EH (cell line): ENCODE data around the gene PDZD2.
"Not testable (repeated sequence)": the region's sequence is repeated elsewhere in the genome, so short reads cannot be mapped to it uniquely, and the experiment has no call there.

Source experiments
- DNase-seq: peaks from one replicate; pipeline ENCODE4 v3.0.0-alpha.2; 2015; ENCODE audit warnings: low read depth

Gene PDZD2

GRCh38 chr5:31770132-31770720 lies 131.3 kb downstream of the PDZD2 start:
- DNase-seq, result no peak

GRCh38 chr5:31770998-31771397 lies 132.1 kb downstream of the PDZD2 start:
- DNase-seq, result no peak

GRCh38 chr5:31771500-31771899 lies 132.6 kb downstream of the PDZD2 start:
- DNase-seq, result no peak

GRCh38 chr5:31776294-31776693 lies 137.4 kb downstream of the PDZD2 start:
- not testable (repeated sequence) for DNase-seq

- DNase-seq, result no peak
Measured at GRCh38 chr5:31776976-31777651, 138.2 kb downstream of the PDZD2 start.

GRCh38 chr5:31781772-31782171 lies 142.8 kb downstream of the PDZD2 start:
- no peak for DNase-seq

GRCh38 chr5:31783086-31783645 lies 144.2 kb downstream of the PDZD2 start:
- no peak for DNase-seq

- no peak for DNase-seq
Measured at GRCh38 chr5:31783731-31784130, 144.8 kb downstream of the PDZD2 start.

GRCh38 chr5:31786090-31786631 lies 147.2 kb downstream of the PDZD2 start:
- no peak for DNase-seq

- no peak for DNase-seq
Measured at GRCh38 chr5:31794009-31794408, 155.1 kb downstream of the PDZD2 start.

GRCh38 chr5:31798168-31798567 lies 159.2 kb downstream of the PDZD2 start:
- no peak for DNase-seq

GRCh38 chr5:31800351-31800750 lies 161.4 kb downstream of the PDZD2 start:
- no peak for DNase-seq

- no peak for DNase-seq
Measured at GRCh38 chr5:31805785-31806400, 167.0 kb downstream of the PDZD2 start.

GRCh38 chr5:31806561-31806960 lies 167.6 kb downstream of the PDZD2 start:
- peak; percentile 25 for DNase-seq

GRCh38 chr5:31807789-31808540 lies 169.0 kb downstream of the PDZD2 start:
- no peak for DNase-seq

- DNase-seq, result peak; percentile 77
Measured at GRCh38 chr5:31809050-31809870, 170.3 kb downstream of the PDZD2 start.

- DNase-seq, result peak; percentile 94
Measured at GRCh38 chr5:31811210-31811609, 172.3 kb downstream of the PDZD2 start.

- DNase-seq, result no peak
Measured at GRCh38 chr5:31815376-31815775, 176.4 kb downstream of the PDZD2 start.

GRCh38 chr5:31819926-31820516 lies 181.1 kb downstream of the PDZD2 start:
- DNase-seq, result no peak

- no peak for DNase-seq
Measured at GRCh38 chr5:31823472-31823871, 184.5 kb downstream of the PDZD2 start.
